ENCODE results near the gene NIPBL. TPM values are rescaled to one million over a fixed set of nuclear protein-coding genes. Genes with fewer than 3 reads are reported as not detected.

Gene NIPBL
- total and polyA plus RNA-seq, 2 of the 8 experiments (the other 6 are each of a cell fraction or from before 2014, with no cell fraction given) = 21.1 to 53.5 TPM

DNA sequence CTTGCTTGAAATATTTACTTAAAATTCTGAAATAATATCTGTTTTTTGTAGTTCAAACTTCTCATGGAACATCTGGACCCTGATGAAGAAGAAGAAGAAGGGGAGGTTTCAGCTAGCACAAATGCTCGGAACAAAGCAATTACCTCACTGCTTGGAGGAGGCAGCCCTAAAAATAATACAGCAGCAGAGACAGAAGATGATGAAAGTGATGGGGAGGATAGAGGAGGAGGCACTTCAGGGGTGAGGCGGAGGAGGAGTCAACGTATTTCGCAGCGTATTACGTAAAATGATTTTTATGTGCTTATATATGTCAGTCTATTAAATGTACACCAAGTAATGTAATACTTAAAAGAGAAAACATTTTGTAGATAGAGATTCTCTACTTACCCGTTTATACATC, 187.2 kb downstream of the NIPBL start:
- no peaks in the 10 kb centered on the region for H3K27me3 ChIP-seq (replicated peaks in 1 of 4; ENCODE audit: control insufficient read depth in 3 of 4, extremely low read depth in 1 of 4, insufficient read depth in 3 of 4, low read length in 3 of 4)
- no peak overlapping the region for H2BK120ac ChIP-seq (replicated peaks; ENCODE audit: low read depth, low read length)
- H3K27ac ChIP-seq (ENCODE audit: low read depth, low read length) = no peak overlapping the region
- H2BK15ac ChIP-seq (ENCODE audit: low read length) = no peak overlapping the region
- FAIRE-seq (no peak), DNase-seq (ENCODE audit: low read depth in 1 of 2, low spot score in 2 of 2) (no peak)
- no peak overlapping the region for H3K4me2 ChIP-seq (ENCODE audit: insufficient read depth in 1 of 2, low read depth in 2 of 2, low read length in 2 of 2)
- H4K8ac ChIP-seq (ENCODE audit: extremely low read depth, insufficient read depth, low read length) = no peak overlapping the region; the same call in 1 of the 2 replicates
- H3K18ac ChIP-seq (ENCODE audit: extremely low read depth, low read length) = no peak overlapping the region
- H4K5ac ChIP-seq (ENCODE audit: insufficient read length, low read depth, low read length) = no peak overlapping the region
- no peak overlapping the region for H2AK5ac ChIP-seq (ENCODE audit: low read depth, low read length)
- no peaks in the 10 kb centered on the region for H4K20me1 ChIP-seq (replicated peaks in 1 of 2; ENCODE audit: control insufficient read depth in 1 of 2, insufficient read depth in 2 of 2, low read length in 2 of 2)
- H2BK5ac ChIP-seq (ENCODE audit: low read depth, low read length) = no peak overlapping the region
- H3K4ac ChIP-seq (replicated peaks; ENCODE audit: insufficient read length, low read depth, low read length) = no peak overlapping the region
- H3K23ac ChIP-seq (ENCODE audit: insufficient read length) = no peak overlapping the region
- 90% methylated on average over 7 of the region's 7 CpGs; no CpG with 5 or more reads in 1 of the 2 experiments for WGBS, 2 experiments (ENCODE audit: extremely low coverage in 1 of 2, insufficient coverage in 1 of 2, insufficient read length in 1 of 2, insufficient replicate concordance in 2 of 2, low coverage in 1 of 2, low lambda C conversion rate in 2 of 2, missing lambda C conversion rate in 1 of 2)
- H3K79me2 ChIP-seq (ENCODE audit: control insufficient read depth in 1 of 2, insufficient read depth in 2 of 2, low read length in 2 of 2) = no peaks in the 10 kb centered on the region
- no peak overlapping the region for H2BK12ac ChIP-seq (ENCODE audit: low read depth, low read length)
- ChIA-PET POLR2A (ENCODE audit: partially characterized antibody) (no interaction called here), CTCF (ENCODE audit: partially characterized antibody) (interaction anchor here (0.7 kb wide), 1 partner anchor 77 kb away, joined by 3 read pairs; no protein-coding TSS in a partner anchor)
- H3K4me1 ChIP-seq (replicated peaks in 1 of 4; ENCODE audit: control insufficient read depth in 3 of 4, insufficient read depth in 4 of 4, low read length in 3 of 4) = no peaks in the 10 kb centered on the region
- H3K23me2 ChIP-seq (ENCODE audit: low read depth, low read length) = no peaks in the 10 kb centered on the region
- H3K4me3 ChIP-seq (ENCODE audit: extremely low read depth in 1 of 4, insufficient read depth in 2 of 4, low read depth in 3 of 4, low read length in 4 of 4) = no peak overlapping the region
- no peaks in the 10 kb centered on the region for H3K9me3 ChIP-seq (ENCODE audit: insufficient read depth in 2 of 2, low read depth in 1 of 2, low read length in 1 of 2)
- TF ChIP-seq CBX5 (IDR thresholded peaks at IDR 0.05; ENCODE audit: low read depth, low read length) (no peak), CTBP2 (IDR thresholded peaks at IDR 0.05; ENCODE audit: borderline replicate concordance, insufficient read depth, insufficient read length, low read length) (no peak), ZNF274 (IDR thresholded peaks at IDR 0.05; ENCODE audit: borderline replicate concordance, extremely low read depth, low read length) (no peak), JUND (IDR thresholded peaks at IDR 0.05; ENCODE audit: low read length) (no peak), POLR2A (IDR thresholded peaks at IDR 0.05; ENCODE audit: control extremely low read depth in 1 of 2, low read depth in 2 of 2, low read length in 2 of 2) (no peak), NANOG (IDR thresholded peaks at IDR 0.05; ENCODE audit: insufficient read depth, low read depth, low read length, poor library complexity, severe bottlenecking) (no peak), CHD2 (IDR thresholded peaks at IDR 0.05; ENCODE audit: low read length) (no peak), BCL11A (IDR thresholded peaks at IDR 0.05; ENCODE audit: low read depth in 2 of 2, low read length in 2 of 2) (no peak), EP300 (IDR thresholded peaks at IDR 0.05; ENCODE audit: borderline replicate concordance in 1 of 2, low read depth in 2 of 2, low read length in 2 of 2) (no peak), SP4 (IDR thresholded peaks at IDR 0.05; ENCODE audit: low read length) (no peak), ATF2 (IDR thresholded peaks at IDR 0.05; ENCODE audit: low read length) (no peak)
- H4K91ac ChIP-seq (replicated peaks; ENCODE audit: insufficient read length, low read length) = no peak overlapping the region
- no peak overlapping the region for H2BK20ac ChIP-seq (ENCODE audit: low read length)
- no peaks in the 10 kb centered on the region for H3K79me1 ChIP-seq (ENCODE audit: low read depth, low read length)
- H2AFZ ChIP-seq (ENCODE audit: low read length) = no peak overlapping the region
- H3K14ac ChIP-seq (ENCODE audit: insufficient read length) = no peak overlapping the region
- no peak overlapping the region for H3K9ac ChIP-seq (replicated peaks in 1 of 4; ENCODE audit: extremely low read depth in 1 of 4, low read depth in 3 of 4, low read length in 3 of 4)
- peaks cover 3 to 26% (median 8%) of the 10 kb centered on the region in 4 experiments; a peak in 6 of 8 replicates for H3K36me3 ChIP-seq (ENCODE audit: control insufficient read depth in 2 of 4, insufficient read depth in 4 of 4, low read length in 3 of 4)
- no peak overlapping the region for H3K56ac ChIP-seq (replicated peaks; ENCODE audit: insufficient read length, low read depth, low read length)

Data from H1 (cell line).